ENCODE measurements around the gene TCOF1.
A peak's percentile ranks its signal among the peaks of the same experiment; 100 is the strongest.

TCOF1 gene

GRCh38 chr5:150397146-150397781 is 39.8 kb downstream of the TCOF1 start:
- no peaks in the 10 kb centered on the region for H3K9me3 Mint-ChIP-seq
- peak overlapping the region; percentile 5 for H3K27ac Mint-ChIP-seq
- H3K27me3 Mint-ChIP-seq, result no peaks in the 10 kb centered on the region
- H3K36me3 Mint-ChIP-seq, result peaks cover 50% of the 10 kb centered on the region
- H3K4me1 Mint-ChIP-seq, result no peaks in the 10 kb centered on the region
- H3K4me3 Mint-ChIP-seq, result no peak overlapping the region
- no peak for DNase-seq
- CTCF ChIA-PET, result interaction anchor here (1.5 to 5.7 kb wide), 4 partner anchors 10 to 39 kb away, joined by 3 to 31 read pairs (median 11); partner anchors contain the start of gene CD74

- Mint-ChIP-seq H3K36me3 (peaks cover 55% of the 10 kb centered on the region), H3K27me3 (no peaks in the 10 kb centered on the region), H3K9me3 (no peaks in the 10 kb centered on the region), H3K4me1 (no peaks in the 10 kb centered on the region), H3K27ac (peak overlapping the region; percentile 70), H3K4me3 (no peak overlapping the region)
- no peak for DNase-seq
- CTCF ChIA-PET, result interaction anchor here (1.0 to 5.7 kb wide), 8 partner anchors 9 to 89 kb away, joined by 3 to 31 read pairs (median 3); partner anchors contain the start of gene CD74
Measured at GRCh38 chr5:150397782-150398721, 40.6 kb downstream of the TCOF1 start.

GRCh38 chr5:150398722-150399523 is 41.4 kb downstream of the TCOF1 start:
- H3K36me3 Mint-ChIP-seq, result peaks cover 56% of the 10 kb centered on the region

GRCh38 chr5:150399524-150400211 is 42.2 kb downstream of the TCOF1 start:
- DNase-seq, result no peak
- Mint-ChIP-seq H3K9me3 (no peaks in the 10 kb centered on the region), H3K36me3 (peaks cover 57% of the 10 kb centered on the region), H3K4me1 (no peaks in the 10 kb centered on the region), H3K27me3 (no peaks in the 10 kb centered on the region), H3K4me3 (no peak overlapping the region), H3K27ac (no peak overlapping the region)
- CTCF ChIA-PET, result interaction anchor here (1.1 to 5.7 kb wide), 4 partner anchors 12 to 88 kb away, joined by 3 to 31 read pairs (median 10); partner anchors contain the start of gene CD74

More at GRCh38 chr5:150398722-150399523, 41.4 kb downstream of the TCOF1 start:
- Mint-ChIP-seq H3K9me3 (no peaks in the 10 kb centered on the region), H3K4me3 (no peak overlapping the region), H3K27me3 (no peaks in the 10 kb centered on the region), H3K27ac (no peak overlapping the region), H3K4me1 (no peaks in the 10 kb centered on the region)
- DNase-seq, result peak; percentile 34
- CTCF ChIA-PET, result interaction anchor here (1.0 to 5.7 kb wide), 8 partner anchors 8 to 88 kb away, joined by 3 to 31 read pairs (median 3); partner anchors contain the start of gene CD74

- Mint-ChIP-seq H3K4me3 (no peak overlapping the region), H3K9me3 (no peaks in the 10 kb centered on the region), H3K36me3 (peaks cover 54% of the 10 kb centered on the region), H3K4me1 (no peaks in the 10 kb centered on the region), H3K27ac (peak overlapping the region; percentile 69), H3K27me3 (no peaks in the 10 kb centered on the region)
- CTCF ChIA-PET, result interaction anchor here (1.2 to 5.7 kb wide), 4 partner anchors 9 to 36 kb away, joined by 3 to 31 read pairs (median 10); partner anchors contain the start of gene CD74
- no peak for DNase-seq
Measured at GRCh38 chr5:150400316-150401075, 43.0 kb downstream of the TCOF1 start.

GRCh38 chr5:150401076-150401375 is 43.5 kb downstream of the TCOF1 start:
- H3K4me3 Mint-ChIP-seq, result no peak overlapping the region
- H3K9me3 Mint-ChIP-seq, result no peaks in the 10 kb centered on the region
- no peaks in the 10 kb centered on the region for H3K27me3 Mint-ChIP-seq
- peaks cover 53% of the 10 kb centered on the region for H3K36me3 Mint-ChIP-seq
- CTCF ChIA-PET, result interaction anchor here (1.6 to 5.7 kb wide), 2 partner anchors 9 to 10 kb away, joined by 4 to 31 read pairs; partner anchors contain the start of gene CD74
- no peak for DNase-seq
- H3K27ac Mint-ChIP-seq, result no peak overlapping the region
- H3K4me1 Mint-ChIP-seq, result peaks cover under 1% of the 10 kb centered on the region

GRCh38 chr5:150401376-150402228 is 44.1 kb downstream of the TCOF1 start:
- peak overlapping the region; percentile 50 for H3K27ac Mint-ChIP-seq
- no peak overlapping the region for H3K4me3 Mint-ChIP-seq
- peaks cover 51% of the 10 kb centered on the region for H3K36me3 Mint-ChIP-seq

GRCh38 chr5:150402229-150402773 is 44.8 kb downstream of the TCOF1 start:
- DNase-seq, result no peak
- peaks cover 2% of the 10 kb centered on the region for H3K4me1 Mint-ChIP-seq
- peaks cover 52% of the 10 kb centered on the region for H3K36me3 Mint-ChIP-seq

More at GRCh38 chr5:150401376-150402228, 44.1 kb downstream of the TCOF1 start:
- no peaks in the 10 kb centered on the region for H3K27me3 Mint-ChIP-seq
- CTCF ChIA-PET, result interaction anchor here (1.6 to 5.7 kb wide), 2 partner anchors 10 kb away, joined by 4 to 31 read pairs; partner anchors contain the start of gene CD74
- H3K4me1 Mint-ChIP-seq, result peaks cover 2% of the 10 kb centered on the region
- no peak for DNase-seq
- H3K9me3 Mint-ChIP-seq, result no peaks in the 10 kb centered on the region

GRCh38 chr5:150402901-150403342 is 45.4 kb downstream of the TCOF1 start:
- peaks cover 48% of the 10 kb centered on the region for H3K36me3 Mint-ChIP-seq
- H3K9me3 Mint-ChIP-seq, result no peaks in the 10 kb centered on the region
- no peak overlapping the region for H3K4me3 Mint-ChIP-seq
- no peak overlapping the region for H3K27ac Mint-ChIP-seq
- H3K4me1 Mint-ChIP-seq, result peaks cover 4% of the 10 kb centered on the region
- CTCF ChIA-PET, result no interaction called here
- H3K27me3 Mint-ChIP-seq, result no peaks in the 10 kb centered on the region
- no peak for DNase-seq

More at GRCh38 chr5:150402229-150402773, 44.8 kb downstream of the TCOF1 start:
- CTCF ChIA-PET, result no interaction called here
- no peaks in the 10 kb centered on the region for H3K9me3 Mint-ChIP-seq
- no peak overlapping the region for H3K27ac Mint-ChIP-seq
- no peaks in the 10 kb centered on the region for H3K27me3 Mint-ChIP-seq
- H3K4me3 Mint-ChIP-seq, result no peak overlapping the region

- DNase-seq, result no peak
- peaks cover 13% of the 10 kb centered on the region for H3K4me1 Mint-ChIP-seq
- H3K27ac Mint-ChIP-seq, result no peak overlapping the region
- CTCF ChIA-PET, result no interaction called here
- H3K27me3 Mint-ChIP-seq, result no peaks in the 10 kb centered on the region
- no peaks in the 10 kb centered on the region for H3K9me3 Mint-ChIP-seq
- H3K36me3 Mint-ChIP-seq, result peaks cover 46% of the 10 kb centered on the region
- no peak overlapping the region for H3K4me3 Mint-ChIP-seq
Measured at GRCh38 chr5:150404121-150404520, 46.6 kb downstream of the TCOF1 start.

- DNase-seq, result no peak
- H3K4me3 Mint-ChIP-seq, result no peak overlapping the region
- peaks cover 44% of the 10 kb centered on the region for H3K36me3 Mint-ChIP-seq
- CTCF ChIA-PET, result no interaction called here
- H3K27ac Mint-ChIP-seq, result no peak overlapping the region
- no peaks in the 10 kb centered on the region for H3K27me3 Mint-ChIP-seq
- no peaks in the 10 kb centered on the region for H3K9me3 Mint-ChIP-seq
- peaks cover 13% of the 10 kb centered on the region for H3K4me1 Mint-ChIP-seq
Measured at GRCh38 chr5:150404535-150404934, 47.0 kb downstream of the TCOF1 start.

All from activated naive CD4-positive, alpha-beta T cell treated with anti-CD3 and anti-CD28 coated beads, Interleukin-2, amount 10 ng/mL, durations not matched to agents 7 days and 5 days (primary cell).